Mesenchymal stem cell (in vitro differentiated cells and primary cell): Measurements from ENCODE around the gene TIMM44.

Experiments
- DNase-seq: peaks from one replicate; pipeline ENCODE4 v3.0.0-alpha.2; 2013
- H2AFZ ChIP-seq: one replicate; pipeline ENCODE4 v1.6.1; 2013; ENCODE audit warnings: low read depth, mild to moderate bottlenecking, control low read depth, inconsistent platforms, low read length, moderate library complexity
- H2AK5ac ChIP-seq: 2 replicates; pipeline ENCODE4 v1.6.1; 2013; ENCODE audit warnings: low read length, moderate library complexity, mild to moderate bottlenecking, inconsistent platforms; ENCODE audit not compliant: severe bottlenecking
- H2BK120ac ChIP-seq: one replicate; pipeline ENCODE4 v1.6.1; 2013; ENCODE audit warnings: low read depth, mild to moderate bottlenecking, inconsistent platforms, low read length, moderate library complexity
- H2BK12ac ChIP-seq, 2 experiments: one replicate each; pipeline ENCODE4 v1.6.1; 2013; ENCODE audit warnings: inconsistent platforms in 2 of 2, low read length in 2 of 2, mild to moderate bottlenecking in 2 of 2, moderate library complexity in 2 of 2, control low read depth in 1 of 2
- H2BK15ac ChIP-seq: one replicate; pipeline ENCODE4 v1.6.1; 2013; ENCODE audit warnings: mild to moderate bottlenecking, low read depth, inconsistent platforms; ENCODE audit not compliant: poor library complexity, severe bottlenecking
- H2BK5ac ChIP-seq: 2 replicates; pipeline ENCODE4 v1.6.1; 2013; ENCODE audit warnings: low read depth, mild to moderate bottlenecking, low read length, control low read depth, inconsistent platforms; ENCODE audit not compliant: poor library complexity, severe bottlenecking
- H3K14ac ChIP-seq, 2 experiments: one replicate each; pipeline ENCODE4 v1.6.1; 2013; ENCODE audit warnings: inconsistent platforms in 2 of 2, low read length in 2 of 2, control low read depth in 1 of 2, mild to moderate bottlenecking in 1 of 2, moderate library complexity in 1 of 2
- H3K18ac ChIP-seq, 2 experiments: one replicate each; pipeline ENCODE4 v1.6.1; 2013; ENCODE audit warnings: inconsistent platforms in 2 of 2, low read length in 2 of 2, control low read depth in 1 of 2, low read depth in 1 of 2, mild to moderate bottlenecking in 1 of 2
- H3K23ac ChIP-seq, 2 experiments: one replicate each; pipeline ENCODE4 v1.6.1; 2013; ENCODE audit warnings: inconsistent platforms in 2 of 2, low read length in 2 of 2, mild to moderate bottlenecking in 2 of 2, moderate library complexity in 2 of 2, control low read depth in 1 of 2
- H3K27ac ChIP-seq: 2 replicates; pipeline ENCODE4 v1.5.1; 2013; ENCODE audit warnings: mild to moderate bottlenecking, moderate library complexity, low read length, control low read depth, inconsistent platforms; ENCODE audit not compliant: poor library complexity, severe bottlenecking
- H3K27me3 ChIP-seq, 2 experiments: 2 replicates each; pipeline versions ENCODE4 v1.6.1 to v1.7.0; 2013; ENCODE audit warnings: low read length in 2 of 2, mild to moderate bottlenecking in 2 of 2, moderate library complexity in 2 of 2, control low read depth in 1 of 2, inconsistent platforms in 1 of 2; ENCODE audit not compliant: control insufficient read depth in 1 of 2, insufficient read depth in 1 of 2
- H3K36me3 ChIP-seq, 2 experiments: 2 replicates each; pipeline versions ENCODE4 v1.6.1 to v1.7.0; 2013; ENCODE audit warnings: low read length in 2 of 2, control low read depth in 1 of 2, inconsistent platforms in 1 of 2, low read depth in 1 of 2, mild to moderate bottlenecking in 1 of 2; ENCODE audit not compliant: insufficient read depth in 2 of 2, control insufficient read depth in 1 of 2
- H3K4ac ChIP-seq, 2 experiments: one replicate each; pipeline ENCODE4 v1.6.1; 2013; ENCODE audit warnings: inconsistent platforms in 2 of 2, low read length in 2 of 2, mild to moderate bottlenecking in 2 of 2, moderate library complexity in 2 of 2, control low read depth in 1 of 2, low read depth in 1 of 2
- H3K4me1 ChIP-seq: 2 replicates; pipeline ENCODE4 v1.6.1; 2013; ENCODE audit warnings: low read depth, low read length, control low read depth; ENCODE audit not compliant: control insufficient read depth, insufficient read depth
- H3K4me2 ChIP-seq: 2 replicates; pipeline ENCODE4 v1.6.1; 2013; ENCODE audit warnings: low read length, mild to moderate bottlenecking, inconsistent platforms; ENCODE audit not compliant: poor library complexity, severe bottlenecking
- H3K4me3 ChIP-seq, 2 experiments: 2 replicates each; pipeline versions ENCODE4 v1.5.1 to v1.7.0; 2013; ENCODE audit warnings: low read length in 2 of 2, mild to moderate bottlenecking in 2 of 2, control low read depth in 1 of 2, low read depth in 1 of 2; ENCODE audit not compliant: insufficient read depth in 1 of 2
- H3K79me1 ChIP-seq: replicated peaks from 2 replicates; pipeline ENCODE4 v1.6.1; 2013; ENCODE audit warnings: mild to moderate bottlenecking, control low read depth, low read length, inconsistent platforms; ENCODE audit not compliant: poor library complexity, severe bottlenecking
- H3K9ac ChIP-seq: 2 replicates; pipeline ENCODE4 v1.7.0; 2013; ENCODE audit warnings: mild to moderate bottlenecking, low read length, moderate library complexity
- H3K9me3 ChIP-seq: 2 replicates; pipeline ENCODE4 v1.7.0; 2013; ENCODE audit warnings: mild to moderate bottlenecking, low read length; ENCODE audit not compliant: control insufficient read depth
- H4K8ac ChIP-seq: one replicate; pipeline ENCODE4 v1.6.1; 2013; ENCODE audit warnings: inconsistent platforms, mild to moderate bottlenecking, low read length, moderate library complexity
- H4K91ac ChIP-seq: one replicate; pipeline ENCODE4 v1.6.1; 2013; ENCODE audit warnings: mild to moderate bottlenecking, low read length, inconsistent platforms
- WGBS: methylation state at CpG from one replicate; pipeline ENCODE4 v1.1.7; 2013; ENCODE audit warnings: mixed read lengths; 5-methylcytosine and 5-hydroxymethylcytosine counted together

TIMM44 gene

DNA sequence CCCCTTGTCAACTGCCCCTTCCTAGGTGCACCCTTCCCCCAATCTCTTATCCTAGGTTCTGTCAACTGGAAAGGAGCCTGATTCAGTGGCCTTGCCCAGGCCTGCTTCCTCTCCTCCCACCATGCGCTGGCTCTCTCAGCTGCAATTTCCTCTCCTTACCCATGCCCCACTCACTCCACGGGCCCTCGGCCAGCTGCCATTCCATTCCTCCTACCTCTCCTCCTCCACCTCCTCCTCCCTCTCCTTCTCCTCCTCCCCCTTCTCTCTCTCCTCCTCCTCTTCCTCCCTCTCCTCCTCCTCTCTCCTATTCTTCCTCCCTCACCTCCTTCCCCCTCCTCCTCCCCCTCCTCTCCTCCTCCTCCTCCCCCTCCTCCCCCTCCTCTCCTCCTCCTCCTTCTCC is 9.6 kb upstream of the TIMM44 start:
- Histone ChIP-seq H3K9me3 (no peaks in the 10 kb centered on the region), H4K91ac (no peak overlapping the region), H2BK120ac (no peak overlapping the region), H3K4me3 (no peak overlapping the region), H2AFZ (no peak overlapping the region), H2BK12ac (peak overlapping the region in 1 of 2 experiments; percentile 39), H3K79me1 (peaks cover 2% of the 10 kb centered on the region), H3K36me3 (peaks cover 5 to 17% of the 10 kb centered on the region in 2 experiments), H3K27ac (no peak overlapping the region), H2BK5ac (no peak overlapping the region), H3K4me2 (peak overlapping the region; percentile 32), H4K8ac (peak overlapping the region; percentile 19), H3K27me3 (no peaks in the 10 kb centered on the region), H3K14ac (peak overlapping the region in 1 of 2 experiments; percentile 83), H3K18ac (peak overlapping the region; percentile 5 to 9), H2BK15ac (no peak overlapping the region), H3K23ac (no peak overlapping the region), H3K9ac (no peak overlapping the region), H3K4ac (no peak overlapping the region), H2AK5ac (no peak overlapping the region), H3K4me1 (peaks cover 10% of the 10 kb centered on the region)
- 38% methylated on average over 3 of the region's 3 CpGs for WGBS
- no peak for DNase-seq

DNA sequence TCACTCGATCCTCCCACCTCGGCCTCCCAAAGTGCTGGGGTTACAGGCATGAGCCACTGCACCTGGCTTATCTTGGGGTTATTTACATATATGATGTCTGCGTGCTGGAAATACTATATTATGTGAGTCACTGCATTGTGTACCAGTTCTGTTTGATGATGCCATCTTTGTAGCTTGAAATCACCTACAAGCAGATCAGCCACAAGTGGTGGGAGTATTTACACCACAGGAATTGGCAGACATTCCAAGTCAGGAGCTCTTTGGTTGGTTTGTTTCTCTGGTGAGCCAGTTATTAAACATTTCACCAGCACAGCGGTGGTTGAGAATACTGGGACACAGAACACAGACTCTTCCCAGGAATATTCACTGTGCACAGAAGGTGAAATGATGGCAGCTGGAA is 4.5 kb upstream of the TIMM44 start:
- Histone ChIP-seq H2AFZ (no peak overlapping the region), H3K9me3 (no peaks in the 10 kb centered on the region), H2BK15ac (no peak overlapping the region), H3K4me1 (peaks cover 8% of the 10 kb centered on the region), H3K9ac (no peak overlapping the region), H3K4me2 (no peak overlapping the region), H4K91ac (no peak overlapping the region), H2BK5ac (no peak overlapping the region), H3K79me1 (peaks cover 7% of the 10 kb centered on the region), H2BK12ac (no peak overlapping the region), H3K36me3 (peaks cover 0 to 3% of the 10 kb centered on the region in 2 experiments), H3K23ac (no peak overlapping the region), H3K18ac (no peak overlapping the region), H3K4ac (no peak overlapping the region), H3K27ac (no peak overlapping the region), H3K14ac (no peak overlapping the region), H3K4me3 (no peak overlapping the region), H3K27me3 (no peaks in the 10 kb centered on the region), H2BK120ac (no peak overlapping the region), H2AK5ac (no peak overlapping the region), H4K8ac (no peak overlapping the region)
- WGBS = 95% methylated on average over 4 of the region's 4 CpGs
- peak; percentile 22 for DNase-seq

DNA sequence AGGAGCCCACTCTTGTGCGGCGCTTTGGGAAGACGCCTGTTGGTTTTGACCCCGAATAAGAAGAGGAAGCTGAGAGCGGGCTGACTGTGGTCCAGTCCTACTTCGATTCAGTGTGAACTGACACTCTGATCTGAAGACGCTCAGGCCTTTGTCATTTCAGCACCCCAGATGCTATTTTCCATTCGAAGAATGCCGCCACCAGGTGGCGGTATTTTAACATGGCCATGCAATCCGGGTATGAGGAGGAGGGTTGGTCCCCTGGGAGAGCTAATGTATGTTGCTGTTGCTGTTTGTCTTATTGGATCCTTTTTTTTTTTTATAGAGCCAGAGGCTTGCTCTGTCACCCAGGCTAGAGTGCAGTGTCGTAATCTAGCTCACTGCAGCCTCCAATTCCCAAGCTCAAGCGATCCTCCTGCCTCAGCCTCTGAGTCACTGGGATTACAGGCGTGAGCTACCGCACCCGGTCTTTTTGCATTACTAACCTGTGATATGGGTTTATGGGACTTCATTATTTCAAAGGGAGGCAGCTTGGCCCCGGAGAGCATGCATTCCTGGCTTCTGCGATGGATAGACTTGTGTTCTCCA is 803 bp upstream of the TIMM44 start:
- Histone ChIP-seq H2AFZ (no peak overlapping the region), H3K9me3 (no peaks in the 10 kb centered on the region), H4K8ac (peak overlapping the region; percentile 30), H3K27ac (peak overlapping the region; percentile 77), H3K23ac (no peak overlapping the region), H3K18ac (no peak overlapping the region), H2BK5ac (no peak overlapping the region), H2BK120ac (no peak overlapping the region), H2AK5ac (peak overlapping the region; percentile 60), H3K4me1 (peaks cover 10% of the 10 kb centered on the region), H3K14ac (no peak overlapping the region), H3K4me2 (peak overlapping the region; percentile 100), H3K27me3 (no peaks in the 10 kb centered on the region), H2BK12ac (no peak overlapping the region), H2BK15ac (no peak overlapping the region), H4K91ac (no peak overlapping the region), H3K4me3 (peak overlapping the region; percentile 61 to 79), H3K9ac (peak overlapping the region; percentile 86), H3K4ac (no peak overlapping the region), H3K79me1 (peaks cover 28% of the 10 kb centered on the region), H3K36me3 (peaks cover 13 to 15% of the 10 kb centered on the region in 2 experiments)
- DNase-seq = peak; percentile 96
- WGBS = 31% methylated on average over 18 of the region's 18 CpGs

DNA sequence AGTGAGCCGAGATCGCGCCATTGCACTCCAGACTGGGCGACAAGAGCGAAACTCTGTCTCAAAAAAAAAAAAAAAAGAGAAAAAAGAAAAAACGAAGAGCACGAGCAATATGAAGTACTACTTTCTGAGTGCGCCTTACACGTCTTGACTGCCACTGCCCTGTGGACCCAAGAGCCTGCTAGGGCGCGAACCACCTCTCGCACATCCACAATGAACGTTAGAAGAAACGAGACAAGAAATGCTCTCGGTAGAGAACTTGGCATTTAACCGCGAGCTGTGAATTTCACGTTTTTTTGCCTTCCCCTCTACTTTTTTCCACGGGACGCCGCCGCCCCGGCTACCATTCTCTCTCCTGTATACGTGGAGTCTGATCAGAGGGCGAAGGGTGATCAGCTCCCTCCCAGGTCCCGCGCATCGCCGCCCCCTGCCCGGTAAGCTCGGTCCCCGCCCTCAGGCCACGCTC is 454 bp downstream of the TIMM44 start:
- 10% methylated on average over 33 of the region's 33 CpGs for WGBS
- no peak overlapping the region for H2BK12ac ChIP-seq
- H2BK5ac ChIP-seq = peak overlapping the region; percentile 46
- peak overlapping the region; percentile 85 for H2AFZ ChIP-seq
- peak overlapping the region; percentile 92 to 99 for H3K4me3 ChIP-seq
- H3K9me3 ChIP-seq = no peaks in the 10 kb centered on the region
- H3K79me1 ChIP-seq = peaks cover 30% of the 10 kb centered on the region
- H2BK15ac ChIP-seq = peak overlapping the region; percentile 45
- no peaks in the 10 kb centered on the region for H3K27me3 ChIP-seq
- peak overlapping the region; percentile 81 for H3K4me2 ChIP-seq
- peak overlapping the region; percentile 82 for H3K27ac ChIP-seq
- peak overlapping the region; percentile 63 to 94 for H3K14ac ChIP-seq
- H3K4me1 ChIP-seq = peaks cover 10% of the 10 kb centered on the region
- H3K23ac ChIP-seq = peak overlapping the region in 1 of 2 experiments; percentile 14
- no peak for DNase-seq
- H3K36me3 ChIP-seq = peaks cover 15 to 21% of the 10 kb centered on the region in 2 experiments
- peak overlapping the region; percentile 80 for H4K91ac ChIP-seq
- H3K18ac ChIP-seq = peak overlapping the region; percentile 88 to 99
- peak overlapping the region; percentile 96 for H4K8ac ChIP-seq
- H3K4ac ChIP-seq = peak overlapping the region; percentile 84
- no peak overlapping the region for H2AK5ac ChIP-seq
- H2BK120ac ChIP-seq = peak overlapping the region; percentile 55
- H3K9ac ChIP-seq = peak overlapping the region; percentile 99
